H1 (cell line): Measurements from ENCODE around the gene GIMD1. TPM values are rescaled to one million over a fixed set of nuclear protein-coding genes. Genes with fewer than 3 reads are reported as not detected.

Experiments used
- polyA plus RNA-seq, 7 experiments: library from polyadenylated mRNA; depleted of rRNA in 3 of 7; stranded (reverse) in 5 of 7; unstranded in 2 of 7; fragments of >200 nt in 5 of 7; fragments of 200-250 nt in 2 of 7; gene quantifications; 1 replicate in 5 of 7; 2 replicates in 1 of 7; 4 replicates in 1 of 7; pipeline versions ENCODE4 v1.2.1 to v1.2.3, GENCODE V29; 2011 to 2013; ENCODE audit warnings: missing spikeins in 2 of 7, mixed read lengths in 2 of 7
- total RNA-seq: library from RNA; stranded (reverse); fragmentation: NEBNext Ultra II Directional; extraction: Animal tissue kit (Norgen Biotek cat#: 25700); gene quantifications from 2 replicates; pipeline ENCODE4 v1.2.1, GENCODE V29; 2021
- TF ChIP-seq, protein P1 (sequence below): IDR thresholded peaks from 2 replicates; pipeline ENCODE4 v1.6.1; 2012; ENCODE audit warnings: low read length, inconsistent platforms

Gene GIMD1
- total and polyA plus RNA-seq, 2 of the 8 experiments (the other 6 are each of a cell fraction or from before 2014, with no cell fraction given), result not detected

DNA sequence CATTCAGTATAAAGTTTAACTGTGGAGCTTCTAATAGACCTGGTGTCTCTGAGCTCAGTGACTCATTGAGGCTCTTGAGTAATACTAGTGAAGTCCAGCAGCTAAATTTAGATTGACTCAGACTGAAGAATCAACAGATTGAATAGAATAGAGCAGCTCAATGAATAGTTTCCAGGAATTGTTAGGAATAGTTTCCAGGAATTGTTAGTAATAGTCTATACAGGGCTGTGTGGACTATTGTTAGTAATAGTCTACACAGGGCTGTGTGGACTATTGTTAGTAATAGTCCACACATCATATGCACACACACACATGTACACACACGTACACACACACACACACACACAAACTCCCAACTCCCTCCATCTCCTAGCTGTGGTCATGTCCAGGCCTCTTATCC, 3.0 kb downstream of the GIMD1 start (continued):
- TF ChIP-seq, protein P1, sequence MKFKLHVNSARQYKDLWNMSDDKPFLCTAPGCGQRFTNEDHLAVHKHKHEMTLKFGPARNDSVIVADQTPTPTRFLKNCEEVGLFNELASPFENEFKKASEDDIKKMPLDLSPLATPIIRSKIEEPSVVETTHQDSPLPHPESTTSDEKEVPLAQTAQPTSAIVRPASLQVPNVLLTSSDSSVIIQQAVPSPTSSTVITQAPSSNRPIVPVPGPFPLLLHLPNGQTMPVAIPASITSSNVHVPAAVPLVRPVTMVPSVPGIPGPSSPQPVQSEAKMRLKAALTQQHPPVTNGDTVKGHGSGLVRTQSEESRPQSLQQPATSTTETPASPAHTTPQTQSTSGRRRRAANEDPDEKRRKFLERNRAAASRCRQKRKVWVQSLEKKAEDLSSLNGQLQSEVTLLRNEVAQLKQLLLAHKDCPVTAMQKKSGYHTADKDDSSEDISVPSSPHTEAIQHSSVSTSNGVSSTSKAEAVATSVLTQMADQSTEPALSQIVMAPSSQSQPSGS, result no peak
